Measurements from ENCODE around the gene NEK6.

The NEK6 gene

GRCh38 chr9:124386201-124386600 is 128.5 kb downstream of the NEK6 start:
- DNase-seq = no peak

GRCh38 chr9:124388275-124389048 is 130.7 kb downstream of the NEK6 start:
- peak; percentile 80 for DNase-seq

GRCh38 chr9:124389146-124389939 is 131.6 kb downstream of the NEK6 start:
- no peak for DNase-seq

GRCh38 chr9:124390794-124391658 is 133.3 kb downstream of the NEK6 start:
- DNase-seq = no peak

GRCh38 chr9:124392254-124392870 is 134.6 kb downstream of the NEK6 start:
- peak; percentile 45 for DNase-seq

- peak; percentile 45 for DNase-seq
These were observed 135.2 kb downstream of the NEK6 start for GRCh38 chr9:124392871-124393460.

- DNase-seq = no peak
These were observed 136.4 kb downstream of the NEK6 start for GRCh38 chr9:124394167-124394566.

GRCh38 chr9:124394596-124394995 is 136.8 kb downstream of the NEK6 start:
- no peak for DNase-seq

GRCh38 chr9:124395826-124396225 is 138.1 kb downstream of the NEK6 start:
- DNase-seq = no peak

GRCh38 chr9:124398191-124398935 is 140.6 kb downstream of the NEK6 start:
- no peak for DNase-seq

- no peak for DNase-seq
These were observed 141.7 kb downstream of the NEK6 start for GRCh38 chr9:124399323-124399967.

GRCh38 chr9:124399968-124400940 is 142.5 kb downstream of the NEK6 start:
- DNase-seq = no peak
